GM12892 (cell line): ENCODE data around the gene AVEN.
"Not testable (repeated sequence)": the region's sequence is repeated elsewhere in the genome, so short reads cannot be mapped to it uniquely, and the experiment has no call there.

ENCODE experiments used
- DNase-seq: peaks from one replicate; pipeline ENCODE4 v3.0.0; 2011; ENCODE audit not compliant: insufficient read length
- FAIRE-seq: peaks from 2 replicates; lab custom pipeline; 2011; peaks lifted over from hg19 to GRCh38; lab: Jason Lieb, UNC
- POLR2A ChIP-seq: IDR thresholded peaks from 2 replicates; pipeline ENCODE4 v1.6.1; 2011; ENCODE audit warnings: low read depth, low read length, control low read depth
- POLR2AphosphoS5 ChIP-seq: IDR thresholded peaks from 2 replicates; pipeline ENCODE4 v1.6.1; 2011; ENCODE audit warnings: low read depth, low read length, control low read depth
- TAF1 ChIP-seq: IDR thresholded peaks from 2 replicates; pipeline ENCODE4 v1.6.1; 2011; ENCODE audit warnings: low read depth, mild to moderate bottlenecking, control low read depth, low read length, borderline replicate concordance

Gene AVEN

DNA sequence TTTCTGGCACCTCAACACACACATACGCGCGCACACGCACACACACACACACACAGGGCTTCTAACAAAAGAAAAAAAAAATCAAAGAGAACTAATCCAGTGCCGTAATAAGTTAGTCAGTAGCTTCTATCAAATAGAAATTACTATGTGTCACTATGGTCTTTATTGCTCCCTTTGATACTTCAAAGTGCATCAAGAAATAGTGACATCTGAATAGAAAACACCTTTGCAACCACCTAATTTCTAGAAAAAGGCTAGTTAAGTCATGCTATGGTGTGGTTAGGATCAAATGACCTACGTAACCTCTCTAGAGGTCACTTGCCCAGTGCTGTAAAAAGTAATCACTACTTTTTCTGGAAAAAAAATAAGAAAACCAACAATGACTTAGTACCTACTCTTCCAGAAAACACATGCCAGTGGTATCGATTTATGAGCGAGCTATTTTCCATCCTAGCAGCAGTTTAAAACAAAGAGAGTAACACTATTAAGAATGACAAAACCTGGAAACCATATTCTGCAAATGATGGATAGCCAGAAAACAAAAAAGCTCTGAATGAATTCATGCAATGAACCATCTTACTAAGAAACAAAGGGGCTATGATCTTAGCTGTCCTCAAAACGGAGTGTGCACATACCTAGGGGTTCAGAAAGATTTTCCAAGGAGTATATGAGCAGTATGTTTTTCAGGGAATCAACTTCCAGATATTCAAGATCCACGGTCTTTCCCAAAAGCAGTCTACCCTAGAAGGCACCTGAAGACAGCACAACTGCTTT, 6.8 kb downstream of the AVEN start:
- FAIRE-seq (no peak), DNase-seq (no peak)
- TF ChIP-seq POLR2AphosphoS5 (no peak), TAF1 (no peak)

DNA sequence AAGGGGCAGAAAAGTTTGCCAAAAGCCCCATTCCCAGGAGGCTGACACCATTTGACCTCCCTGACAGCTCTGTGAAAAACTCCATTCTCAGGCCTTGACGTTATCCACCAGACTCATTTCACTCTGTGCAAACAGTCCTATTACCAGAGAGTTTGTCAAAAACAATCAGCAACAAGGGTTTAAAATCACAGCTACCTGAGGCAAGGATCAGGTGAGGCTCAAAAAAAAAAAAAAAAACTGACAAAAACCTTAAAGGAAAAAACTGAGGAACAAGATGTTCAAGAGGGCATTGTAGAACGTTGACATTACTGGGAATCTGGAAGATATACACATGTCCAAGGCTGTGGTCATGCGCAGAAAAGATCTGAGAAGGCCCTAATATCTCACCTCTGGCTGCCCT, 11.4 kb downstream of the AVEN start:
- DNase-seq (no peak), FAIRE-seq (no peak)
- TF ChIP-seq POLR2A (no peak), TAF1 (no peak), POLR2AphosphoS5 (no peak)

DNA sequence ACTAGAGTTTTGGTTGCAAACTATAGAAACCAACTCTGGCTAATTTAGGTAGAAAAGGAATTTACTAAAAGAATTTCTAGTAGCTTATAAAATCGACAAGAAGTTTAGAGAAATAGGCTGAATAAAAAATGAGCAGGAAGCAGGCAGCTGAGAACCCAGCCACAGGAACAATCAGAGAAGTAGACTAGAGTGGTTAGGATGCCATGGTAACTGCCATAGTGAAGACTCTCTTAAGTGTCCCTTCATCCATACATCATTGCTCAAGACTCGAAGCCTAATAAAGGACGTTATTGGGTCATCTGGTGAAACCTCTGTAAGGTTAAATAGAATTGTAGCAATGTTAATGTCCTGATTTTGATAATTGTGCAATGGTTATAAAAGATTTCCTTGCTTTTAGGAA, 13.8 kb downstream of the AVEN start:
- DNase-seq (no peak), FAIRE-seq (no peak)
- TF ChIP-seq POLR2A (no peak), TAF1 (no peak), POLR2AphosphoS5 (no peak)

DNA sequence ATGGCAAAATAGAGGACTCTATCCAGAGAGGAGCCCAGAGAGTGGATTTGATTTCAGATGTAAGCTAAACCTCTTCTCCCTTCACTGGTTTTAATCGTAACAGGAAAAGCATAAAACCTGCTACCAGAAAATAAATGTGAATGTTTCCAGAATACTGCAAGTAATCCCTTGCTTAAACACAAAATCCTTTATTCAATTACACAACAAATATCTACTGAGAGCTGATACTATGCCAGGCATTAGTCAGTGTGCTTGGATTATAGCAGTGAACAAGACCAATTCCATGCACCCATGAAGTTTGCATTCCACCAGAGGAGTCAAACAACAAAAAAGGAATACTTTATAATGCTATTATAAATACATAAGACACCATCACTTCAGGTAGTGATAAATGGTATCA, 15.1 kb downstream of the AVEN start:
- no peak for FAIRE-seq
- no peak for DNase-seq
- no peak for TF ChIP-seq POLR2AphosphoS5
- no peak for TF ChIP-seq POLR2A
- TF ChIP-seq TAF1: no peak

DNA sequence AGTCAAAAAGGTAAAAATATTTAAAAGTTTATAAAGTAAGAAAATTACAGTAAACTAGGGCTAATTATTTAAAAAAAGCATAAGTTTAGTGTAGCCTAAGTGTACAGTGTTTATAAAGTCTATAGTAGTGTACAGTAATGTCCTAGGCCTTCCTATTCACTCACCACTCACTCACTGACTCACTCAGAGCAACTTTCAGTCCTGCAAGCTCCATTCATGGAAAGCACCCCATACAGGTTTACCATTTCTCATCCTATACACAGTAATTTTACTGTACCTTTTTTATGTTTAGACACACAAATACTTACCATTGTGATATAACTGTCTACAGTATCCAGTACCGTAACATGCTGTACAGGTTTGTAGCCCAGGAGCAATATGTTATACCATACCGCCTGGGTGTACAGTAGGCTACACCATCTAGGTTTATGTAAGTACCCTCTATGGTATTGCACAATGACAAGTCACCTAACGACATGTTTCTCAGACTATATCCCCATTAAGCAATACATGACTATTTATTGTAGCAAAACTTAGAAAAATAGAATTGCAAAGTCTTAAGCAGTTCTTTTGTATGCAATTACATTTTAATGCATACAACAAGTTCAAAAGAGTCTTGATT, 19.5 kb downstream of the AVEN start:
- FAIRE-seq (no peak), DNase-seq (no peak)
- no peak for TF ChIP-seq POLR2A
- TF ChIP-seq POLR2AphosphoS5: no peak
- no peak for TF ChIP-seq TAF1

DNA sequence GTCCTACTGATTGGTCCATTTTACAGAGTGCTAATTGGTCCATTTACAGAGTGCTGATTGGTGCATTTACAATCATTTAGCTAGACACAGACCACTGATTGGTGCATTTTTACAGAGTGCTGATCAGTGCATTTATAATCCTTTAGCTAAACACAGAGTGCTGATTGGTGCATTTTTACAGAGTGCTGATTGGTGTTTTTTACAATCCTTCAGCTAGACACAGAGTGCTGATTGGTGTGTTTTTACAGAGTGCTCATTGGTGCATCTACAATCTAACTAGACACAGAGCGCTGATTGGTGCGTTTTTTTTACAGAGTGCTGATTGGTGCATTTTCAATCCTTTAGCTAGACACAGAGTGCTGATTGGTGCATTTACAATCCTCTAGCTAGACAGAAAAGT, 20.3 kb downstream of the AVEN start:
- FAIRE-seq, DNase-seq: not testable (repeated sequence)

DNA sequence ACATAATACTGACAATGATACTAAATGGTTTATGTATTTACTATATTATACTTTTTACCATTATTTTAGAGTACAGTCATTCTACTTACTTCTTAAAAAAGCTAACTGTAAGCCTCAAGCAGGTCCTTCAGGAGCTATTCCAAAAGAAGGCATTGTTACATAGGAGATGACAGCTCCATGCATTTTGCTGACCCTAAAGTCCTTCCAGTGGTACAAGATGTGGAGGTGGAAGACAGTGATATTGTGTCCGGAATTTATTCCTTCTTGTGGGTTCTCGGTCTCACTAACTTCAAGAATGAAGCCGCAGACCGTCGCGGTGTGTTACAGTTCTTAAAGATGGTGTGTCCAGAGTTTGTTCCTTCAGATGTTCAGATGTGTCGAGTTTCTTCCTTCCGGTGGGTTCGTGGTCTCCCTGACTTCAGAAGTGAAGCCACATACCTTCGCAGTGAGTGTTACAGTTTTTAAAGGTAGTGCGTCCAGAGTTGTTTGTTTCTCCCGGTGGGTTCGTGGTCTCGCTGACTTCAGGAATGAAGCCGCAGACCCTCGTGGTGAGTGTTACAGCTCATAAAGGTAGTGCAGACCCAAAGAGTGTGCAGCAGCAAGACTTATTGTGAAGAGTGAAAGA, 20.9 kb downstream of the AVEN start:
- TF ChIP-seq TAF1 (no peak), POLR2AphosphoS5 (no peak), POLR2A (no peak)
- FAIRE-seq: no peak
- DNase-seq: no peak

DNA sequence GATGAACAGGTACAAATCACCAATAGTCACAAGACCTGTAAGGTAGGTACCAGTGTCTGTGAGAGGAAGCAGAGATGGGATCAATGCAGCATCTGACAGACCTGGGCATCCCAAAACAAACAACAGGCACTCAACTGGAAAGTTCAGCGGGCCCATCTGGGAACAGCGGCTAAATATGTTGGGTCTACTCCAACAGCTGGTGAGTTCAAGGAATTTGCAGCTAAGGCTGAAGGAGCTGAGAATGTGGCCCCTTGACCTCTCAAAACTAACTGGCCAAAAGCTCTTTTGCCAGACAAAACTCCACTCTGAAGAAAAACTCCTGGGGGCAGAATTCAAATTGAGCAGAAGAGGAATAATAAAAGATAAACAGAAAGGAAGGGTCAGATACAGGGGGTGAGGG, 24.4 kb downstream of the AVEN start:
- DNase-seq: no peak
- no peak for TF ChIP-seq TAF1
- TF ChIP-seq POLR2AphosphoS5: no peak
- no peak for TF ChIP-seq POLR2A
- no peak for FAIRE-seq

DNA sequence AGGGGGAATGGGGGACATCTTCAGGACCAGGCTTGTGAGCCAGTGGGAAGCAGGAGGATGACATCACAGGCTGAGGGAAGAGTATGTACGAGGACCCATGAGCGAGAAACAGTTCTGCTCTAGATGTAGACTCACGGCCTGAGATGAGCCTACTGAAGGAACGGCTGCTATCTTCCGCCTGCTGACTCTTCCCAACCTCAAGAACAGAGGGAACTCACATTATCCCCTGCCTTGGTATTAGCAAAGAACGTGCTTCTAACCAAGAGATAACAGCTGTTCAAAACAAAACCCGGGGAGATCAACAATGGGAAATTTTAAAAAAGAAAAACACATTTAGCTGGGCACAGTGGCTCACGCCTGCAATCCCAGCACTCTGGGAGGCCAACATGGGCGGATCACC, 25.3 kb downstream of the AVEN start:
- FAIRE-seq: no peak

DNA sequence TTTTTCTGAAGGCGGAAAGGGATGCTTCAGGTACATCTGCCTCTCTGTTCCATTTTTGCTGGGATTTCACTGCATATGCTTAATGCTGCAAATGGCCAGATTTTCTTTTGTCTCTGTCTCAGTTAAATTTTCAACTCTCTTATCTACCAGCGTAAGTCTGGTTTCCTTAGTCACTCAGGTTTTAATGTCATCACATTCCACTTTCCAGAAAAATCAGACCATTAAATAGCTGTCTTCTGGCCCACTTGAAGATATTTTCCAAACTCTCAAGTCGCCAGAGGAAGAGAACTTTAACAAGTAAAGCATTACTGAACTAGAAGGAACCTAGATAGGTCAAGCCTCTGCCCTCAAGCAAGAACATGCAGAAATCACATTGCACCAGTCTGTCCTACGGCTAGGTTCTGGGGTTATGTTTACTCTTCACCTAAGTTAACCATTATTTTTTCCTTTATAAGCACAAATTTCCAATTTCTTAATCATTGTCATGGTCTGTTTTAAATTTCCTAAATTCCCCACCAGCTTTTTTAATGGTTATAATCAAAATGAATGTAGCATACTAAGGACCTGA, 26.5 kb downstream of the AVEN start:
- no peak for DNase-seq
- FAIRE-seq: no peak
- TF ChIP-seq POLR2AphosphoS5 (no peak), TAF1 (no peak), POLR2A (no peak)

More for the DNA sequence above, 25.3 kb downstream of the AVEN start:
- DNase-seq: no peak
- no peak for TF ChIP-seq TAF1

DNA sequence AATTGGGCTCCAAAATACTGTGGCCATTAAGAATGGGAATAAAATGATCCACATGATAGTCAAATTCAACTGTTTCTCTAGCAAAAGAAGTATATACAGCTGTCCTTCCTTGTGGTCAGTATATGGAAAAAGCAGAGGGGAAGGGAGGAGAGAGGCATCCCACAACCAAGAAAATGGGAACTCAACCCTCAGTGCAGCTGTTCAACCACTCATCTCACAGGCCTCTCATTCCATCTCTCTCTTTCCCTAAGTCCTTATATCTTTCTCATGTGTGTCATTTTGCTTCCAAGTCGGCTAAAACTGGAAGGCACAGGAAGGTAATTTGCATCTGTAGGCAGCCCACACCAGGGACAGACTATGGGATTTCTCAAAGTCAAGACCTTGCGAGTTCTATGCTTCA, 27.5 kb downstream of the AVEN start:
- no peak for DNase-seq
- no peak for TF ChIP-seq POLR2A
- TF ChIP-seq POLR2AphosphoS5: no peak
- no peak for TF ChIP-seq TAF1
- peak; percentile 9 for FAIRE-seq

DNA sequence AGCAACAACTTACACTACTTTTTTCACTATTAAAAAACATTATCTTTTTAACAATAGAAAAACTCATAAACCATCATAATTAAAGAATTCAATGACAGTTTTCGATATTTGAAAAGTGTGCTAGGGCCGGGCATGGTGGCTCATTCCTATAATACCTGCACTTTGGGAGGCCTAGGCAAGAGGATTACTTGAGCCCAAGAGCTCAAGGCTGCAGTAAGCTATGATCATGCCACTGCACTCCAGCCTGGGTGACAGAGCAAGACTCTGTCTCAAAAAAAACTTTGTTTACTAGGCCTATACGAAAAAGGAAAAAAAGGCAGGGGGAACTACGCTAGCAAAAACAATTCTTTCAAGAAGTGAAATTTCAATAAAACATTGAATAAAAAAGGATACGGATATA, 28.1 kb downstream of the AVEN start:
- FAIRE-seq: no peak
- TF ChIP-seq POLR2AphosphoS5: no peak
- no peak for TF ChIP-seq POLR2A
- TF ChIP-seq TAF1: no peak
- no peak for DNase-seq

DNA sequence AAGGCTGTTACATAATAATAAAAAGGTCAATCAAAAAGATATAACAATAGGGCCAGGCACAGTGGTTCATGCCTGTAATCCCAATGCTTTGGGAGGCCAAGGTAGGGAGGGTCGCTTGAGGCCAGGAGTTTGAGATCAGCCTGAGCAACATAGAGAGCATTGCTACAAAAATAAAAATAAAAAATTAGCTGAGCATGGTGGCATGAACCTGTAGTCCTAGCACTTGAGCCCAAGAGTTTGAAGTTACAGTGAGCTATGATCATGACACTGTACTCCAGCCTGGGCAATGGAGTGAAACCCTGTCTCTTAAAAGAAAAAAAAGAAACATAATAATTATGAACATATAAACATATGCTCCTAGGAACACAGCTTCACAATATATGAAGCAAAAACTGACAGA, 29.3 kb downstream of the AVEN start:
- no peak for DNase-seq
- no peak for FAIRE-seq
- TF ChIP-seq POLR2AphosphoS5 (no peak), POLR2A (no peak), TAF1 (no peak)
